ENCODE data around the gene RAPGEF3. TPM values are rescaled to one million over a fixed set of nuclear protein-coding genes. Genes with fewer than 3 reads are reported as not detected.
A peak's percentile ranks its signal among the peaks of the same experiment; 100 is the strongest.

Gene RAPGEF3
- total and polyA plus RNA-seq, 4 donors, result 8.3 to 40.4 (median 18.9) TPM

GRCh38 chr12:47742253-47742825, 16.3 kb downstream of the RAPGEF3 start:
- peaks cover 3 to 30% (median 9%) of the 10 kb centered on the region in 5 donors for H3K4me1 ChIP-seq (ENCODE audit: control insufficient read depth in 5 of 5, insufficient read depth in 5 of 5, low read length in 5 of 5)
- no peak overlapping the region for H3K9ac ChIP-seq (ENCODE audit: insufficient read depth in 1 of 2, low read length in 2 of 2)
- H3K4me3 ChIP-seq, result no peak overlapping the region
- H3K27ac ChIP-seq (ENCODE audit: low read depth in 1 of 2, low read length in 1 of 2), result no peak overlapping the region
- peaks cover 0 to 4% (median 0%) of the 10 kb centered on the region in 4 donors for H3K36me3 ChIP-seq (ENCODE audit: control insufficient read depth in 4 of 4, insufficient read depth in 4 of 4, low read length in 4 of 4)
- DNase-seq (no peak), ATAC-seq (ENCODE audit: insufficient read depth, low FRiP score) (no peak)
- H3K9me3 ChIP-seq (ENCODE audit: control insufficient read depth in 4 of 4, insufficient read depth in 3 of 4, low read length in 3 of 4), result no peaks in the 10 kb centered on the region
- WGBS, 2 donors, result 67 to 70% methylated on average over 7 of the region's 7 CpGs
- no peaks in the 10 kb centered on the region for H3K27me3 ChIP-seq (ENCODE audit: control insufficient read depth in 3 of 3, insufficient read depth in 3 of 3, low read length in 2 of 3)
- peak; percentile 87 for TF ChIP-seq CTCF (IDR thresholded peaks at IDR 0.05; ENCODE audit: control extremely low read depth, extremely low read depth)

GRCh38 chr12:47741340-47741703, 17.4 kb downstream of the RAPGEF3 start:
- 0 to 8% methylated on average over 4 of the region's 4 CpGs for WGBS, 2 donors
- Histone ChIP-seq H3K9ac (ENCODE audit: insufficient read depth in 1 of 2, low read length in 2 of 2) (no peak overlapping the region), H3K4me1 (ENCODE audit: control insufficient read depth in 5 of 5, insufficient read depth in 5 of 5, low read length in 5 of 5) (peaks cover 10 to 40% (median 17%) of the 10 kb centered on the region in 5 donors), H3K36me3 (ENCODE audit: control insufficient read depth in 4 of 4, insufficient read depth in 4 of 4, low read length in 4 of 4) (no peaks in the 10 kb centered on the region), H3K9me3 (ENCODE audit: control insufficient read depth in 4 of 4, insufficient read depth in 3 of 4, low read length in 3 of 4) (no peaks in the 10 kb centered on the region), H3K27ac (ENCODE audit: low read depth in 1 of 2, low read length in 1 of 2) (peak overlapping the region in 1 of 2 donors; percentile 30), H3K4me3 (no peak overlapping the region), H3K27me3 (ENCODE audit: control insufficient read depth in 3 of 3, insufficient read depth in 3 of 3, low read length in 2 of 3) (no peaks in the 10 kb centered on the region)
- DNase-seq (peak; percentile 52 to 69 (median 67)), ATAC-seq (ENCODE audit: insufficient read depth, low FRiP score) (no peak)
- TF ChIP-seq CTCF (IDR thresholded peaks at IDR 0.05; ENCODE audit: control extremely low read depth, extremely low read depth), result no peak

GRCh38 chr12:47740606-47741339, 17.9 kb downstream of the RAPGEF3 start:
- no peaks in the 10 kb centered on the region for H3K27me3 ChIP-seq (ENCODE audit: control insufficient read depth in 3 of 3, insufficient read depth in 3 of 3, low read length in 2 of 3)
- H3K36me3 ChIP-seq (ENCODE audit: control insufficient read depth in 4 of 4, insufficient read depth in 4 of 4, low read length in 4 of 4), result no peaks in the 10 kb centered on the region
- DNase-seq (peak in 1 of 3 donors; percentile 33), ATAC-seq (ENCODE audit: insufficient read depth, low FRiP score) (no peak)
- no peak for TF ChIP-seq CTCF (IDR thresholded peaks at IDR 0.05; ENCODE audit: control extremely low read depth, extremely low read depth)
- no peaks in the 10 kb centered on the region for H3K9me3 ChIP-seq (ENCODE audit: control insufficient read depth in 4 of 4, insufficient read depth in 3 of 4, low read length in 3 of 4)
- whole genome bisulfite sequencing, 2 donors, result 58 to 66% methylated on average over 21 of the region's 21 CpGs
- H3K4me1 ChIP-seq (ENCODE audit: control insufficient read depth in 5 of 5, insufficient read depth in 5 of 5, low read length in 5 of 5), result peaks cover 13 to 44% (median 23%) of the 10 kb centered on the region in 5 donors
- no peak overlapping the region for H3K4me3 ChIP-seq
- H3K9ac ChIP-seq (ENCODE audit: insufficient read depth in 1 of 2, low read length in 2 of 2), result no peak overlapping the region
- H3K27ac ChIP-seq (ENCODE audit: low read depth in 1 of 2, low read length in 1 of 2), result peak overlapping the region in 1 of 2 donors; percentile 63

All from lung (tissue), 12 donors.